ENCODE measurements around the gene LRWD1. TPM values are rescaled to one million over a fixed set of nuclear protein-coding genes. Genes with fewer than 3 reads are reported as not detected.

The LRWD1 gene
- total RNA-seq, 2 donors from 2014 or later, result 12.8 to 57.7 TPM

- H3K4me3 ChIP-seq, result no peak overlapping the region
- H3K9me3 ChIP-seq, result no peaks in the 10 kb centered on the region
- H3K36me3 ChIP-seq, result no peaks in the 10 kb centered on the region
- no peak overlapping the region for H3K27ac ChIP-seq
- H3K4me1 ChIP-seq (replicated peaks), result peaks cover 4% of the 10 kb centered on the region
- TF ChIP-seq POLR2A (IDR thresholded peaks at IDR 0.05), result no peak
- TF ChIP-seq POLR2AphosphoS5 (IDR thresholded peaks at IDR 0.05), result no peak
- TF ChIP-seq CTCF (IDR thresholded peaks at IDR 0.05), result no peak
- intact Hi-C loops (cut with DNase I), result no loop called here
- WGBS, result 93% methylated on average over 5 of the region's 5 CpGs
- H3K27me3 ChIP-seq (replicated peaks; ENCODE audit: insufficient read depth), result no peaks in the 10 kb centered on the region
- DNase-seq (ENCODE audit: low spot score), result no peak
These were observed 46.2 kb upstream of the LRWD1 start for GRCh38 chr7:102418592-102418991.

GRCh38 chr7:102421706-102422240 is 43.0 kb upstream of the LRWD1 start:
- H3K4me3 ChIP-seq, result no peak overlapping the region
- intact Hi-C loops (cut with DNase I), result no loop called here
- H3K36me3 ChIP-seq, result no peaks in the 10 kb centered on the region
- TF ChIP-seq POLR2A (IDR thresholded peaks at IDR 0.05), result no peak
- no peak for TF ChIP-seq CTCF (IDR thresholded peaks at IDR 0.05)
- TF ChIP-seq POLR2AphosphoS5 (IDR thresholded peaks at IDR 0.05), result no peak
- no peaks in the 10 kb centered on the region for H3K9me3 ChIP-seq
- no peaks in the 10 kb centered on the region for H3K4me1 ChIP-seq (replicated peaks)
- no peak overlapping the region for H3K27ac ChIP-seq
- DNase-seq (ENCODE audit: low spot score), result no peak
- no peaks in the 10 kb centered on the region for H3K27me3 ChIP-seq (replicated peaks; ENCODE audit: insufficient read depth)
- 89% methylated on average over 10 of the region's 10 CpGs for WGBS

GRCh38 chr7:102424129-102424551 is 40.6 kb upstream of the LRWD1 start:
- WGBS, result 71% methylated on average over 12 of the region's 12 CpGs

DNA sequence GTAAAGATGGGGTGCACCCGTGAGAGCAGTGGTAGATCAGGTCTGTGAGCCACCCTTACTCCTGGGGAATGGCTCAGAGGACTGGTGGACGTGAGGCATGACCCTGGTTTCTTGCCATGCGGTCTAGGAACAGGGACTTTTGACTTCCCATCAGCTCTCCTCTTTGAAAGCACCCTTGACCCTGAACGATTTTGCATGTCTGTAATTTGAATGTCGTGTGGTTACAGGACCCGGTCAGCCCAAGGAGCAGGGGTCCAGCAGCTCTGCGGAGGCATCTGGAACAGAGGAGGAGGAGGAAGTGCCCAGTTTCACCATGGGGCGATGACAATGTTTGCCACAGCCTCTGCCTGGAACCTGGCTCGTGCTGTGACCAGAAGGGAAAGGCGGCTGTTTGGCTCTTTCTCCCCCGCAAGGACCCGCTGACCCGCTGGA is 40.0 kb upstream of the LRWD1 start:
- TF ChIP-seq CTCF (IDR thresholded peaks at IDR 0.05) (no peak), POLR2A (IDR thresholded peaks at IDR 0.05) (no peak), POLR2AphosphoS5 (IDR thresholded peaks at IDR 0.05) (no peak)
- intact Hi-C loops (cut with DNase I), result no loop called here
- DNase-seq (ENCODE audit: low spot score), result no peak
- H3K27me3 ChIP-seq (replicated peaks; ENCODE audit: insufficient read depth), result no peaks in the 10 kb centered on the region
- 82% methylated on average over 13 of the region's 13 CpGs for WGBS
- H3K4me1 ChIP-seq (replicated peaks), result no peaks in the 10 kb centered on the region
- no peak overlapping the region for H3K4me3 ChIP-seq
- no peaks in the 10 kb centered on the region for H3K36me3 ChIP-seq
- H3K27ac ChIP-seq, result no peak overlapping the region
- H3K9me3 ChIP-seq, result no peaks in the 10 kb centered on the region

More at GRCh38 chr7:102424129-102424551, 40.6 kb upstream of the LRWD1 start:
- Histone ChIP-seq H3K27me3 (replicated peaks; ENCODE audit: insufficient read depth) (no peaks in the 10 kb centered on the region), H3K36me3 (no peaks in the 10 kb centered on the region), H3K4me3 (no peak overlapping the region), H3K27ac (no peak overlapping the region), H3K9me3 (no peaks in the 10 kb centered on the region), H3K4me1 (replicated peaks) (no peaks in the 10 kb centered on the region)
- intact Hi-C loops (cut with DNase I), result no loop called here
- TF ChIP-seq POLR2AphosphoS5 (IDR thresholded peaks at IDR 0.05), result no peak
- TF ChIP-seq POLR2A (IDR thresholded peaks at IDR 0.05), result no peak
- TF ChIP-seq CTCF (IDR thresholded peaks at IDR 0.05), result no peak
- DNase-seq (ENCODE audit: low spot score), result no peak

DNA sequence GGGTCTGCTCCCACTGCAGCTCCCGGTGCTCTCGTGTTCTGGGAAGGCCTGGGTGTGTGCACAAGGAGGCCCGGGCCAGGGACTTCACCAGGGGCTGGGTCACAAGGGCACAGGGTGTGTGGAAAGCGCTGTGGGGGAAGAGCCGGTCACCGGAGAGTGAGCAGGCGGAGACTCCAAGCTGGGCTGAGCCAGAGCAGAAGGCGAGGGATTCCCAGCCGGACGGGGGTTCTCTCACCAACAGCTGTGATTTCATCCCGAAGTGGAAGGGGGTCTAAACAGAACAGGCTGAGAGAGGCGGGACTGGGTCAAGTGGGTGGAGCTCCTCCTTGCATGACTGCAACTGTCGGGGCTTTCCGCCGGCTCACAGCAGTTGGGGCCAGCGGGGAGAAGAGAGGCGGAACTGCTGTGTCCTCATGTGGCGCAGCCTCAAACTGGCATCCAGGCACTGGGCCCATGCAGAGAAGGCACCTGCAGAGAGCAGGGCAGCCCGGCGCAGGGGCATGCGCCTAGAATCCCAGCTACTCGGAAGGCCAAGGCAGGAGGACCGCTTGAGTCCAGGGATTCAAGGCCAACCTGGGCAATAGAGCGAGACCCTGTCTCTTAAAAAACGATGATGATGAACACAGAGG is 39.0 kb upstream of the LRWD1 start:
- intact Hi-C loops (cut with DNase I), result no loop called here
- TF ChIP-seq CTCF (IDR thresholded peaks at IDR 0.05), result no peak
- H3K27ac ChIP-seq, result no peak overlapping the region
- no peak for DNase-seq (ENCODE audit: low spot score)
- H3K27me3 ChIP-seq (replicated peaks; ENCODE audit: insufficient read depth), result no peaks in the 10 kb centered on the region
- no peaks in the 10 kb centered on the region for H3K4me1 ChIP-seq (replicated peaks)
- H3K36me3 ChIP-seq, result no peaks in the 10 kb centered on the region
- no peaks in the 10 kb centered on the region for H3K9me3 ChIP-seq
- H3K4me3 ChIP-seq, result no peak overlapping the region
- WGBS, result 66% methylated on average over 25 of the region's 25 CpGs

Data from prostate gland (tissue), 2 donors.